Measurements from ENCODE around the gene DUSP5. TPM values are rescaled to one million over a fixed set of nuclear protein-coding genes. Genes with fewer than 3 reads are reported as not detected.

The DUSP5 gene
- total RNA-seq, 2 experiments from 2014 or later: 0.06 to 0.97 TPM

- POLR2A ChIA-PET: no interaction called here
- Histone ChIP-seq H3K4me3 (ENCODE audit: low read depth, low read length, poor library complexity, severe bottlenecking) (no peak overlapping the region), H4K20me1 (ENCODE audit: insufficient read depth, low read length) (no peaks in the 10 kb centered on the region), H3K79me2 (ENCODE audit: insufficient read depth, low read depth, low read length) (no peaks in the 10 kb centered on the region), H3K9me2 (ENCODE audit: insufficient read depth, low read length) (no peaks in the 10 kb centered on the region), H3K4me2 (ENCODE audit: low read length) (no peak overlapping the region), H3K36me3 (ENCODE audit: insufficient read depth, low read length) (no peaks in the 10 kb centered on the region), H3K27ac (ENCODE audit: low read depth, low read length, poor library complexity, severe bottlenecking) (no peak overlapping the region), H3K9me3 (ENCODE audit: low read length) (no peaks in the 10 kb centered on the region), H3K4me1 (ENCODE audit: insufficient read depth, low read length, poor library complexity, severe bottlenecking) (peaks cover 21% of the 10 kb centered on the region), H2AFZ (ENCODE audit: low read length) (no peak overlapping the region)
- TF ChIP-seq, protein P1, sequence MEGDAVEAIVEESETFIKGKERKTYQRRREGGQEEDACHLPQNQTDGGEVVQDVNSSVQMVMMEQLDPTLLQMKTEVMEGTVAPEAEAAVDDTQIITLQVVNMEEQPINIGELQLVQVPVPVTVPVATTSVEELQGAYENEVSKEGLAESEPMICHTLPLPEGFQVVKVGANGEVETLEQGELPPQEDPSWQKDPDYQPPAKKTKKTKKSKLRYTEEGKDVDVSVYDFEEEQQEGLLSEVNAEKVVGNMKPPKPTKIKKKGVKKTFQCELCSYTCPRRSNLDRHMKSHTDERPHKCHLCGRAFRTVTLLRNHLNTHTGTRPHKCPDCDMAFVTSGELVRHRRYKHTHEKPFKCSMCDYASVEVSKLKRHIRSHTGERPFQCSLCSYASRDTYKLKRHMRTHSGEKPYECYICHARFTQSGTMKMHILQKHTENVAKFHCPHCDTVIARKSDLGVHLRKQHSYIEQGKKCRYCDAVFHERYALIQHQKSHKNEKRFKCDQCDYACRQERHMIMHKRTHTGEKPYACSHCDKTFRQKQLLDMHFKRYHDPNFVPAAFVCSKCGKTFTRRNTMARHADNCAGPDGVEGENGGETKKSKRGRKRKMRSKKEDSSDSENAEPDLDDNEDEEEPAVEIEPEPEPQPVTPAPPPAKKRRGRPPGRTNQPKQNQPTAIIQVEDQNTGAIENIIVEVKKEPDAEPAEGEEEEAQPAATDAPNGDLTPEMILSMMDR (conservative IDR thresholded peaks at IDR 0.05; ENCODE audit: low read length): no peak
- TF ChIP-seq EZH2phosphoT487 (IDR thresholded peaks at IDR 0.05; ENCODE audit: borderline replicate concordance, low read depth, low read length): no peak
- intact Hi-C loops (cut with micrococcal nuclease; ENCODE audit: unreplicated experiment): no loop called here
- BruUV-seq (replicated peaks): no TSS peak
- CTCF ChIA-PET (ENCODE audit: unreplicated experiment): no interaction called here
- DNase-seq (ENCODE audit: low spot score): no peak
Measured at GRCh38 chr10:110524859-110525232, 27.1 kb downstream of the DUSP5 start.

- H2AFZ ChIP-seq (ENCODE audit: low read length): no peak overlapping the region
- no peaks in the 10 kb centered on the region for H4K20me1 ChIP-seq (ENCODE audit: insufficient read depth, low read length)
- no peak for DNase-seq (ENCODE audit: low spot score)
- H3K9me3 ChIP-seq (ENCODE audit: low read length): no peaks in the 10 kb centered on the region
- H3K27ac ChIP-seq (ENCODE audit: low read depth, low read length, poor library complexity, severe bottlenecking): no peak overlapping the region
- H3K4me2 ChIP-seq (ENCODE audit: low read length): no peak overlapping the region
- ChIA-PET POLR2A (no interaction called here), CTCF (ENCODE audit: unreplicated experiment) (no interaction called here)
- TF ChIP-seq, protein P1 (conservative IDR thresholded peaks at IDR 0.05; ENCODE audit: low read length): no peak
- no peak for TF ChIP-seq EZH2phosphoT487 (IDR thresholded peaks at IDR 0.05; ENCODE audit: borderline replicate concordance, low read depth, low read length)
- no TSS peak for BruUV-seq (replicated peaks)
- peaks cover 27% of the 10 kb centered on the region for H3K4me1 ChIP-seq (ENCODE audit: insufficient read depth, low read length, poor library complexity, severe bottlenecking)
- H3K9me2 ChIP-seq (ENCODE audit: insufficient read depth, low read length): no peaks in the 10 kb centered on the region
- intact Hi-C loops (cut with micrococcal nuclease; ENCODE audit: unreplicated experiment): no loop called here
- no peaks in the 10 kb centered on the region for H3K79me2 ChIP-seq (ENCODE audit: insufficient read depth, low read depth, low read length)
- no peaks in the 10 kb centered on the region for H3K36me3 ChIP-seq (ENCODE audit: insufficient read depth, low read length)
- H3K4me3 ChIP-seq (ENCODE audit: low read depth, low read length, poor library complexity, severe bottlenecking): no peak overlapping the region
Measured at GRCh38 chr10:110525349-110526260, 27.9 kb downstream of the DUSP5 start.

- Histone ChIP-seq H3K4me1 (ENCODE audit: insufficient read depth, low read length, poor library complexity, severe bottlenecking) (peaks cover 35% of the 10 kb centered on the region), H3K36me3 (ENCODE audit: insufficient read depth, low read length) (no peaks in the 10 kb centered on the region), H3K27ac (ENCODE audit: low read depth, low read length, poor library complexity, severe bottlenecking) (no peak overlapping the region), H2AFZ (ENCODE audit: low read length) (no peak overlapping the region), H4K20me1 (ENCODE audit: insufficient read depth, low read length) (no peaks in the 10 kb centered on the region), H3K79me2 (ENCODE audit: insufficient read depth, low read depth, low read length) (no peaks in the 10 kb centered on the region), H3K4me3 (ENCODE audit: low read depth, low read length, poor library complexity, severe bottlenecking) (no peak overlapping the region), H3K4me2 (ENCODE audit: low read length) (no peak overlapping the region), H3K9me3 (ENCODE audit: low read length) (no peaks in the 10 kb centered on the region), H3K9me2 (ENCODE audit: insufficient read depth, low read length) (no peaks in the 10 kb centered on the region)
- DNase-seq (ENCODE audit: low spot score): no peak
- CTCF ChIA-PET (ENCODE audit: unreplicated experiment): no interaction called here
- TF ChIP-seq, protein P1 (conservative IDR thresholded peaks at IDR 0.05; ENCODE audit: low read length): no peak
- no peak for TF ChIP-seq EZH2phosphoT487 (IDR thresholded peaks at IDR 0.05; ENCODE audit: borderline replicate concordance, low read depth, low read length)
- POLR2A ChIA-PET: interaction anchor here (0.6 kb wide), 1 partner anchor 457 kb away, joined by 3 read pairs; no protein-coding TSS in a partner anchor
- BruUV-seq (replicated peaks): no TSS peak
- intact Hi-C loops (cut with micrococcal nuclease; ENCODE audit: unreplicated experiment): loop anchor here (2.0 kb wide), 1 partner anchor 25 kb away; no protein-coding TSS in a partner anchor
Measured at GRCh38 chr10:110527731-110528171, 30.0 kb downstream of the DUSP5 start.

Measured in OCI-LY7 (cell line).